ENCODE results near the gene PAEP.

The PAEP gene

DNA sequence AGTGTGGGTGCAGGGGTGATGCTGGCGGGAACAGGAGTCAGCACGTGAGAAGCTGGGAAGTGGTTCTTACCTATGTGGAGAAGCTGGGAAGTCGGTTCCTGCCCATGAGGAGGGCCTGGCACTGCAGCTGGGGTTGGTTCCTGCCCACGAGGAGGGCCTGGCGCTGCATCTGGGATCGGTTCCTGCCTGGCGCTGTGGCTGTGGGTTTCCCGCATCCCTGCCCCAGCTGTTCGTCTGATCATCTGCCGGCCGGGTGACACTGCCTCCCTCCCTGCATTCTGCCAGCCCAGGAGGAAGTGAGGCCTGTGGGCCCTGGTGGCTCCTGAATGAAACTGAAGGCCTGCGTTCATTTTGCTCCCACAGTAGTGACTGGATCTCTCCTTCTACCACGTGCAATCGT is 10.5 kb upstream of the PAEP start:
- no peak for DNase-seq (ENCODE audit: low spot score)

DNA sequence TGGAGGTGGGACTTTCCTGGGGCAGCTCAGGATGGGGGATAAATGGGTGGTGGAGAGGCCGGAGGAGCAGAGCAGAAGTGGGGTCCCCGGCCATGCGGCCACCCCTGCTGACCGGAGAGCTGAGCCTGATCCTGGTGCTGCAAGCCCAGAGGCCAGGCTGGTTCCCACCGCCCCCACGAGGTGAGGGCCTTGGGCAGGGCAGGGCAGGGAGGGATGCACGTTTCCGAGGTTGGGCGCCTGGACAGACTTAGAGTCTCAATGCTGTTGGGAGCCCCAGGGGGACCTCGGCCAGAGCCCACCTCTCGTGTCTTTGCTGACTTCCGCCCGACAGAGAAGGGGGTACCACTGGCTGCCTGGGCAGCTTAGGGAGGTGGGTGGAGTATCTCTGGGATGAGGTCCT is 10.1 kb upstream of the PAEP start:
- DNase-seq (ENCODE audit: low spot score), result no peak

DNA sequence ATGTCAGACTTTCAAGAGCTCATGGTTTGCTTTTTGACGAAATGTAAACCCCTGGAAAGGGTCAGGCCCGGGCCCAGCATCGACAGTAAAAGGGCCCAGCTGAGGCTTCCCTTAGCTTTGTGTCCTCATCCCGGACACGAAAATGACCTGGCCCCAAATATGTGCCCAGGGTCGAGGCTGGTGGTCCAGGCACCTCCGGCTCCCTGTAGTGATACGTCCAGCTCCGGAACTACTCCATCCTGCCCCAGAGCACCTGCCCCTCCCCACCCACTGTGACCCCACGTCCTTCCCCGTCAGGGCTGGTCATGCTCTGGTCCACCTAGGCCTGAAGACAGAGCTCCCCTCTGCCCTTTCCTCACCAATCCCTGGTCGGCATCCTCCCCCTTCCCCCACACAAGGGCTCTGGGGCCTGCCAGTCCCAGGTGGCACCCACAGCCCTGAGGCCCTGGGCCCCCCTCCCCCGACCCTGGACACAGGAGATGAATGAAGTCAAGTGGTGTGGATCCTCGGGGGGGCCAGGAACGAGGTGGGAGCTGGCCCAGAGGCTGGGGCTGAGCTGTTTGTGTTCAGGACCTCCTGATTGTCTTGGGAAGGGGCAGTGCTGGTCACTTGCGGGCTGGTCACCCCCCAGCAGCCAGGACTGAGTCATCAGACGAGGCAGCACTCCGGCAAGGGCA is 9.4 kb upstream of the PAEP start:
- DNase-seq (ENCODE audit: low spot score), result no peak

DNA sequence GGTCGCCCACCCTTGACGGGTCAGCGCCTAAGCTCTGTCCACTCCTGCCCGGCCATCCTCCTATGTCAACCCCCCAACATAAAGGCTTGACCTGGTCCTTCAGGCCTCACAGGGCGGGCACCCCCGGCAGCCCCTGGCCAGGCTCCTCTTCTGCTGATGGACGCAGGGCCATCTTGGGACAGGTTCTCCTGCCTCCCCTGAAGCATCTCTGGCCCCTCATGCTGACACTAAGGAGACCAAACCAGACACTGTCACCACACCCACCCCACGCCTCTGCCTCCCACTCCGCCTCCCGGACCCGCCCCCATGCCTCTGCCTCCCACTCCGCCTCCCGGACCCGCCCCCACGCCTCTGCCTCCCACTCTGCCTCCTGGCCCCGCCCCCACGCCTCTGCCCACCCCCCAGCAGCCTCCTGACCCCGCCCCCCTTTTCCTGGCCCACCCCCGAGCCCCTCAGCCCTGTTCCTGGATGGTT is 8.8 kb upstream of the PAEP start:
- no peak for DNase-seq (ENCODE audit: low spot score)

DNA sequence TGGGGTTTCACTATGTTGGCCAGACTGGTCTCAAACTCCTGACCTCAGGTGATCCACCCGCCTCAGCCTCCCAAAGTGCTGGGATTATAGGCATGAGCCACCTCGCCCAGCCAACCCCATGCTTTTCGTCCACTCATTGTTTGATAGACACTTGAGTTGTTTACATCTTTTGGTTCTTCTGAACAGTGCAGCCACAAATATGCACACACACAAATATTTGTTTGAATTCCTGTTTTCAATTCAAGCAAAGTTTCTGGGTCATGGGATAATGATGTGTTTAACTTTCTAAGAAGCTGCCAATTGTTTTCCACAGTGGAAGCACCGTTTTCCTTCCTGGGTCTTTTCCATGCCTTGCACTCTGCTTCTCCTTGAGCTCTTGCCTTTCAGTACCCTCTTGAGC is 6.8 kb upstream of the PAEP start:
- DNase-seq (ENCODE audit: low spot score), result no peak

DNA sequence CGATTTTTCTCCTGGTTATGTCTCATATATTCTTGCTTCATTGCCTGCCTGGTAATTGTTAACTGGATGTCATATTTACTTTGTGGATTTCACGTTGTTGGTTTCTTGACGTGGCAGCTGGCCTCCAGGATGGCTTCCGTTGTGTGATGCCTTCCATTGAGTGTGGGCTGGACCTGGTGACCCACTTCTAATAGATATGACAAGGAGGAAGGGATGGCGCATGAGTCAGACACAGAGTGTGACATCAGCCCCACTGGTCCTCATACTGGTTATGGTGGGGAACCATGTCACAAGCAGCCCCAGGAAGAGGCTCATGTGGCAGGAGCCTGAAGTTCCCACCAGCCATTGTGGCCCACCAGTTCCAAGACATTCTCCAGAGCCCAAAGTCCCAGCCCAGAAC is 6.4 kb upstream of the PAEP start:
- no peak for DNase-seq (ENCODE audit: low spot score)

DNA sequence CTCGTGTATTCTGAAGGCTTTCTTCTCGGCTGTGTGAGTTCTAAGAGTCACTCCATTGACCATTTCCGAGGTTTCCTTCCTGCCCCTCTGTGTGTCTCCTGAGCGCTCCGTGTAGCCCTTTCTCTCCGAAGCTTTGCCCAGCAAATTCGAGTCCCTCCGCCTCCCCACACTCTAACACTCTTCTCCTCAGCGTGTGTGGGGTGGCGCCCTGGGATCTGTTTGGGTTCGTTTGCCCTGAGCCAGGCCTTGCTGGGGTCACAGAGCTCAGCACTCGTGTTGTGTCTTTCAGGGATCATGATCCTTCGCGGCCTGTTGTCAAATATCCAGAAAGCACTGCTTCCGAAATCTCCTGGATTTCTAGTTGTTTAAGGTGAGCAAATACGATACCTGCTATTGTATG is 5.6 kb upstream of the PAEP start:
- no peak for DNase-seq (ENCODE audit: low spot score)

DNA sequence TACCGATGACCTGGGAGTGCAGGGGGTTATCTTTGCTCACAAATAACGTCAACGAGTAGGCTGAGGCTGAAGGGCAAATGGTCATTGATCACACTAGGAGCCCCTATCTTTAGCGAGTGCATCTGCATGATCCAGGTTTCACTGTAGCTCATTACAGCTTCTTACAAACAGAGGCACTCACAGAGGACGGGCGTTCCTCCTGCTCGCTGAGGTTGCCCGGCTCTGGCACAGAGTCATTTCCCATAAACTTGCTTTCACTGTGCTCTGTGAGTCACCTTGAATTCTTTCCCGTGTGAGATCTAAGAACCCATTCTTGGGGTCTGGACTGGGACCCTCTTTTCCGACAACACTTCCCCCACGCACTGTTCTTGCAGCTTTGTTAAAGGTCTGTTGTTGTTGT is 1.9 kb upstream of the PAEP start:
- DNase-seq (ENCODE audit: low spot score), result no peak

DNA sequence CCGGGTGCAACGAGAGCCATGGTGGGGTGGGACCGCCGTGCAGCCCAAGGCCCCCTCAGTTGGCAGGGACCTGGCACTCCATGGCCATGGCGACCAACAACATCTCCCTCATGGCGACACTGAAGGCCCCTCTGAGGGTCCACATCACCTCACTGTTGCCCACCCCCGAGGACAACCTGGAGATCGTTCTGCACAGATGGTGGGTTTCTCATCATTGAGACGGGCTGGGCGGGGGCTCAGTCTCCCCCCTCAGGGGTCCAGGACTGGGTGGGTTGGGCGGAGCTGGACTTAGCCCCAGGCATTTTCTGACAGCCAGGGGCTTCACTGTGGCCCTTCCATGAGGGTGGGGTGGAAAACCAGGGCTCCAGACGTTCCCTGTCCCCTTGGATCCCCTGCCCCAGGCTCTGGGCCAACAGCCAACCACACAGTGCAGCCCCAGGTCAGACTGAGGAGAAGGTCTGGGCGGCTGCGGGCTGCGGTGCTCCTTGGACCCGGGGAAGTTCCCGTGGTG is 734 bp downstream of the PAEP start:
- no peak for DNase-seq (ENCODE audit: low spot score)

DNA sequence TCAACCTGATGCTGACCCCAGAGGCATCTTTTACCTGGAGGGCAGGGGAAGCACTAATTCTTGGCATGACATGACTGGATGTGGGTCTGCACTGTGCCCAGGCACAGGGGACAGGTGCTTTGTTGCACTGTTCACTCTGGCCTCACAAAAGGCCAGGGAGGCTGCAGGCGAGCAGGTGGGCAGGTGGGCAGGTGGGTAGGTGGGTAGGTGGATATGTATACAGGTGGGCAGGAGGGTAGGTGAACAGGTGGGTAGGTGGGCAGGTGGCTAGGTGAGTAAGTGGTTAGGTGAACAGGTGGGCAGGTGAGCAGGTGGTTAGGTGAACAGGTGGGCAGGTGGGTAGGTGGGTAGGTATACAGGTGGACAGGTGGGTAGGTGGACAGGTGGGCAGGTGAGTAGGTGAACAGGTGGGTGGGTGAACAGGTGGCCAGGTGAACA is 1.5 kb downstream of the PAEP start:
- no peak for DNase-seq (ENCODE audit: low spot score)

DNA sequence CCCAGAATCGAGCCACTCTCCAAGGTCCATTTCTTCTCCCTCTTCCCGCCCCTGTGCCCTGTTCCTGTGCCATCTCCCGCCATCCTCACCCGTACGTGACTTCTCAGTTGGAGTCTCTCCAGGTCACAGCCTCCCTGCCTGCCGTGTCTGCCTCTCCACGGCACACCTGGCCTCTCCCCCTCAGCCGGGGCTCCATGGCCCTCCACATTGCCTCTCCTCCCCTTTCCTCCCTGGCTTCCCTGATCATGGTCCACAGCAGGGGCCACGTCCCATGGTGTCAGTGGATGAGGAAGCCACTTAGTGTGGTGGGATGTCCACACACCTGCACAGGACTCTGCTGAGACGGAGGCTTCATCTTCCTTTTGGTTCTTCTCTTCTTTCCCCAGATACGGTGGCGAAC is 2.3 kb downstream of the PAEP start:
- DNase-seq (ENCODE audit: low spot score), result no peak

DNA sequence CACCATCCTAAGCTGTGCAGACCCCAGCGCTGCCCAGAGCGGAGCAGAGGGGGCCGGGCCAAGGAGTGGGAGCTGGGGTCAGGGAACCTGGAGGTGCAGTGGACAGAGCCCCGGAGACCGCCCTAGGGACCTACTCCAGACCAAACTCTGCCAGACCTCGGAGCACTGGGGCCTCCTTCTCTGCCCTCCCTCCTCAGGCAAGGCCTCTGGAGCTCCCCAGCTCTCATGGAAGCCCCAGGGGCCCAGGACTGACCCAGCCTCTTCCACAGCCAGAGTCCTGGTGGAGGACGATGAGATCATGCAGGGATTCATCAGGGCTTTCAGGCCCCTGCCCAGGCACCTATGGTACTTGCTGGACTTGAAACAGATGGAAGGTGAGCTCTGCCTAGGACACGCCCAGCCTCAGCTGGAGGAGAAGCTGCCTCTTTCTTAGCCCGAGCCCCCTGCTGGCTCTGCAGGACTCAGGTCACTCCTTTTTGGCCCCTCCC is 3.6 kb downstream of the PAEP start:
- no peak for DNase-seq (ENCODE audit: low spot score)

DNA sequence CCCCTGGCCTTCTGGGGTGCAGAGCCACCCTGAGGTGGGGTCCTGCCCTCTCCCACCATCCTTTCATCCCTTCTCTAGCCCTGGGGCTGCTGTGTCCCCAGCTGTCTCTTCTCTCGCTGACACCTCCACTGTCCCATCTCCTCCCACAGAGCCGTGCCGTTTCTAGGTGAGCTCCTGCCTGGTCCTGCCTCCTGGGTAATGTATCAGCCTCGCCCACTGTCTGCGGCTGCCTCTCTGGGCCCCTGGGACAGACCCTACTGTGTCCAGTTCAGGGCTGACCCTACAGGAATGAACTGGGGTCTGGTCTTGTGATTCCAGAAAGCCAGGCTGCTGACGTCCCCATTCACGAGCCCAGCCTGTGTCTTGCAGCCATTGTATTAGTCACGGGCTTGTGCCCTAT is 4.1 kb downstream of the PAEP start:
- no peak for DNase-seq (ENCODE audit: low spot score)

DNA sequence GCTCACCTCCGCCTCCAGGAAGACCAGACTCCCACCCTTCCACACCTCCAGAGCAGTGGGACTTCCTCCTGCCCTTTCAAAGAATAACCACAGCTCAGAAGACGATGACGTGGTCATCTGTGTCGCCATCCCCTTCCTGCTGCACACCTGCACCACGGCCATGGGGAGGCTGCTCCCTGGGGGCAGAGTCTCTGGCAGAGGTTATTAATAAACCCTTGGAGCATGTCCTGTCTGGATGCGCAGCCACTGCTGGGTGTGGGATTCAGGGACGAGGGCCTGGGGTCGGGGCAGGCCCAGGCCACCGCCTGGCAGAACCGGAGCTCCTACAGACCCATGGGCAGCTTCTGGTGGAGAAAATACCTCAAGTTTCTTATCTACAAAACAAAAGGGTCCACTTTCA is 5.0 kb downstream of the PAEP start:
- DNase-seq (ENCODE audit: low spot score), result no peak

DNA sequence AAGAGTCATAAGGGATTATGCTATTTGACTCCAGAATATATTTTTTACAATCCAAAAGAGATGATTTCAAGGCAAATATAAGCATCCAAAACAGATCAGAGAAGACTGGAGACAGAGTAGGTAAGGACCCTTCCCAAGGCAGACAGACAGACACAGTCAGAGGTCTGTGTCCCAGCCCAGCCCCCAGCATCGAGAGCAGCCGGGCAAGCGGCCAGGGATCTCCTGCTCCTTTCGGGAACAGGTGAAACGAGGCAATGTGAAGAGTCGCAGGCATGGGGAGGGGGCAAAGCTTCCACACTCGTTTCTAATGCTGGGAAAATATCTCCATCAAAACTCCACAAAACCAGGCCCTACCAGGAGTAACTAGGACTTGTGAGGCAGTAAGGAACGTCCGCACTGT is 5.8 kb downstream of the PAEP start:
- no peak for DNase-seq (ENCODE audit: low spot score)

DNA sequence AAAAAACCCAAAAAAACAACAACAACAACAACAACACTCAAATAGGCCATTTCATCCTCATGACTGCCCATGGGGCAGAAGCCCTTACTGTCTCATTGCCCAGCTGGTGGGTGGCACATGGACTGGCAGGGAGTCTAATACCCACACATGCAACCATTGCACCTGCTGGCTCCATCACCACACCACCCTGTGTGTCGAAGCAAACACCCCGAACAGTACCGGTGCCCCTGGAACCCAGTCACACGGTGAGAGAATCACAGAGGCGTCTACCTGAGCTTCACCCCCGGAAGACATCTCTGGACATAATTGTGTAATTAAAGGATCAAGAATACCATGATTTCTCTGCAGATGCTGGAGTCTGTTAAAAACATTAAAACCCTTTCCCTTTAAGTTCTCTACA is 6.5 kb downstream of the PAEP start:
- DNase-seq (ENCODE audit: low spot score), result no peak

DNA sequence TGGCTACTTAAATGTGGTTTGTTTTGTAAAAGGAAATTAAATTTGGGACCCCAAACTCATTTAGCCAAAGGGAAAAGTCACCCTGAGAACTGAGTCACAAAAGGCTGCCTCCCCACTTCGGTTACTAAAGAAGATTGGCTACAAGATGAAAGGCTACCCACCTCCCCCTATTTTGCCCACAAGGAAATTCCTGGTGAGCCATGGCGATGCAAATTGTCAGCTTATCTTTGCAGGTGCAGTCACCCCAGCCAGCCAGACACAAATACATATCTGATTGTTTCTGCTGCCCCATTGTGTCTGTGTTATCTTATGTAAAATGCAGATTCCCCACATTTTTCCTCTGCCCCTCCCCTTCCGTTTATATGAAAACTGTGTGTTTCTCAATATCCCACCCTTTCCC is 8.9 kb downstream of the PAEP start:
- DNase-seq (ENCODE audit: low spot score), result no peak

DNA sequence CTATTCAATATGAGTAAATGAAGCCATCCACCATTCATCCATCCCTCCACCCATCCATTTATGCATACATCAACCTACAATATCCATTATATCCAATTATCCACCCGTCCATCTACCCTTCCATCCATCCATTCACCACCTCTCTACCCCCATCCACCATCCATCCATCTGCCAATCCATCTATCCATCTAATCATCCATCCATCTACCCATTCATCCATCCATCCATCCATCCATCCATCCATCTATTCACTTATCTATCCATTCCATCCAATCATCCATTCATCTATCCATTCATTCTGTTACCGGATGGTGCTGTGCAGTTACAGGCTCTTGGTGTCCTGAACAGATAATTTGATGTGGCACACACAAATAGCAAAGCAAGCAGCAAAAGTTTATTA is 10.7 kb downstream of the PAEP start:
- DNase-seq (ENCODE audit: low spot score), result no peak

DNA sequence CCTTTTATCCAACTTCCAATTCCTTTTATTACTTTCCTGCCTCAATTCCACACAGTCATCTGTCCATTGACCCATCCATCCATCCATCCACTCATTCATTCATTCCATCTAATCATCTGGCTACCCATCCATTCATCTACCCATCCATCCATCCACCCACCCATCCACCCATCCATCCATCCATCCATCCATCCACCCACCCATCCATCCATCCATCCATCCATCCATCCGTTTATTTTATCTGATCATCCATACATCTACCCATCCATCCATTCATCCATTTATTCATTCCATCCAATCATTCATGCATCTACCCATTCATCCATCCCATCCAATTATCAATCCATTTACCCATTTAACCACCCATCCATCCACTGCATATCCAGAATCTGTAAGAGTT is 11.6 kb downstream of the PAEP start:
- no peak for DNase-seq (ENCODE audit: low spot score)

DNA sequence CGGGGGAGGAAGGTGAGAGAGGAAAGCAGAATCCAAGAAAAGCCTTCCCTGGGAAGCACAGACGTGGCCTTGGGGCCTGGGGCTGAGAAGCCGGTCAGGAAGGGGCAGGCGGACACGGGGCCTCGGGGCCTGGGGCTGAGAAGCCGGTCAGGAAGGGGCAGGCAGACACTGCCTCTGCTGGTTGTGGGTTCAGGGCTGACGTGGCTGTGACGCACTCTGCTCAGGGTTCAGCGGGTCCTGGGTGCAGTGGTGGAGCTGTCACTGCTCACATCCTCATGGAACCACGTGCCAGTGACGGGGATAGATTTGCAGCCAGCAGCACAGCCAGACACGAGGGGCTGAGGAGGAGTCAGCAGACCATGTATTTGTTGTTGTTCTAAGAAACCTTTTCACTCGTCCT is 12.8 kb downstream of the PAEP start:
- DNase-seq (ENCODE audit: low spot score), result no peak

DNA sequence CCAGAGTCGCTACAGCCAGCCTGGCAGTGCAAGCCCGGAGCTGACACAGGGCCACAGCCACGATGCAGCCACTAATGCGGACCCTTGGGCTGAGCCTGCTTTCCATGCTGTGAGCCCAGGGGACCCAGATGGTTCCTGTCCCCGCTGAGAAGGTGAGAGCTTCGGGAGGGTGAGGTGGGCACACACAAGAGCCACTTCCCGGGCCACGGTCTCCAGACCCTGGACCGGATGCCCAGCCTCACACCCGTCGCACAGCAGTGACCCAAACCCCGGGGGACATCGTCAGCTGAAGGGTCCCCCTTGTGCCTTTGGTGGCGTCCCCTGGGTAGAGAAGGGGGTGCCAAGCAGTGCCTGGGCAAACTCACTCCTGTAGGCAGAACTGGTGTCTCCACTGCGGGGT is 13.4 kb downstream of the PAEP start:
- DNase-seq (ENCODE audit: low spot score), result no peak

DNA sequence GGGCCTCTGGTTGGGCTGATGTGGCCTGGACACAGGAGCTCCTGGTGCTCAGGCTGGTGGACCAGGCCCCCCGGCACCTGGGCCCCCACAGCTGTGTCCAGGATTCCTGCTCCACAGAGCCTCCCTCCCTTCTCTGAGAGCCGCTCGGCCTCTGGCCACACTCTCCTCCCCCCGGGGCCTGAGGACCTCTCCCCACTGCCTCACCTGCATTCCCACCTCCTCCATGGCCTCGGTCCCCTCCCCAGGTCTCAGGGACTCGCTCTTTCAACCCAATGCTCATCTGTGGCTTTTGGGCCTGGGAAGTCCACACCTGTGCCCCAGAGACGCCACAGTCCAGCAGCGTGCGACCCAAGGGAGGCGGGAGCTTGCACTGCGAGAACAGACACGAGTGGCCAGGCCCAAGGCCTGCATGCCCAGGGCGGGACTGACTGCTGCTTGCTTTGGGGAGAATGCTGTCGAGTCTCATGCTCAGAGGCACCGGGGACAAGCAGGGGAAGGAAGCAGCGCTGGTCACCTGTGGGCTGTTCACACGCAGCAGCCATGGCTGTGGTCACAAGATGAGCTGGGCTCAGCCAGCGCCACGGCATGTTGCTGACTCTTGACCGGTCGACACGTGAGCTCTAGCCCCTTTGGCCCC is 14.6 kb downstream of the PAEP start:
- no peak for DNase-seq (ENCODE audit: low spot score)

DNA sequence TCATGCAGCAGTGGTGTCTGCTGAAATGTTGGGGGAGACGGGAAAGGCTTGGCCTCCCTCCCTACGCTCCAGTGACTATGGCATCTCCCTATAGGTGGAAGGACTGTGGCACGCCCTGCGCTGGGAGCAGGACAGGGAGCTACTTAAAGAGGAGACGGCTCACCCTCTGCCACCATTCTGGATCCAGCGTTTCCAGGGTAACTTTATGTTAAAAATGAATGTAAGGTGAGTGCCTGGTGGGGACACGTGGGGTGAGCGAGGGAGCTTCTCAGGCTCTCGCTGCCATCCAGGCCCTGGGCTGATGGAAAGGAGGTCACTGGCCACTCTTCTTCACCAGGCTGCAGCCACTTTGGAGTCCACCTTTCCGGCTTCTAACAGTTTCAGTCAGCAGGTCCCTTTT is 15.7 kb downstream of the PAEP start:
- DNase-seq (ENCODE audit: low spot score), result no peak

DNA sequence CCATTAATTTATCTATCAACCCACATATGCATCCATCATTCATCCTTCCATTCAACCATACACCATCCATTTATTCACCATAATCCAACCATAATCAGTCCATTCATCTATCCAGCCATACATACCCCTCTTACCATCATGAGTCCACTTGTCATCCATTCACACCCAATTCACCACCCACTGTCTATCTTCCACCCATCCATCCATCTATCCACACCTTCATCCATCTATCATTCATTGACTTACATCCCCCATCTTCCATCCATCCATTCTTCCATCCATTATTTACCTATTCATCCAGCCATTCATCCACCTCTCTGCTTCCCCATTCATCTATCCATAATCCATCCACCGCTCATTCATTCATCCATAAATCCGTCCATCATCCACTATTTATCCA is 17.8 kb downstream of the PAEP start:
- no peak for DNase-seq (ENCODE audit: low spot score)

Data from Ammon's horn (tissue), 1 donor.